ENCODE data around the gene KRT6C. TPM values are rescaled to one million over a fixed set of nuclear protein-coding genes. Genes with fewer than 3 reads are reported as not detected.
"Not testable (repeated sequence)": the region's sequence is repeated elsewhere in the genome, so short reads cannot be mapped to it uniquely, and the experiment has no call there.

The KRT6C gene
- total and polyA plus RNA-seq, 4 donors, result 0.08 to 0.10 TPM; not detected in 2

GRCh38 chr12:52454411-52455201 lies 19.0 kb downstream of the KRT6C start:
- H3K4me3 ChIP-seq, result no peak overlapping the region
- no peaks in the 10 kb centered on the region for H3K4me1 ChIP-seq (ENCODE audit: control insufficient read depth in 5 of 5, insufficient read depth in 5 of 5, low read length in 5 of 5)
- no peaks in the 10 kb centered on the region for H3K27me3 ChIP-seq (ENCODE audit: control insufficient read depth in 3 of 3, insufficient read depth in 3 of 3, low read length in 2 of 3)
- WGBS, 2 donors, result 65 to 74% methylated on average over 3 of the region's 3 CpGs
- no peaks in the 10 kb centered on the region for H3K36me3 ChIP-seq (ENCODE audit: control insufficient read depth in 4 of 4, insufficient read depth in 4 of 4, low read length in 4 of 4)
- no peak for DNase-seq
- ATAC-seq (ENCODE audit: insufficient read depth, low FRiP score), result no peak
- no peak overlapping the region for H3K27ac ChIP-seq (ENCODE audit: low read depth in 1 of 2, low read length in 1 of 2)
- no peaks in the 10 kb centered on the region for H3K9me3 ChIP-seq (ENCODE audit: control insufficient read depth in 4 of 4, insufficient read depth in 3 of 4, low read length in 3 of 4)
- TF ChIP-seq CTCF (IDR thresholded peaks at IDR 0.05; ENCODE audit: control extremely low read depth, extremely low read depth), result no peak
- H3K9ac ChIP-seq (ENCODE audit: insufficient read depth in 1 of 2, low read length in 2 of 2), result no peak overlapping the region

GRCh38 chr12:52452101-52452500 lies 21.5 kb downstream of the KRT6C start, which contains the start of gene KRT6B:
TSS of gene KRT6B (minus strand) at chr12:52452146. CDS start at chr12:52452078, 68 bp downstream.
- no peak within 1 kb of the TSS for H3K9ac ChIP-seq (ENCODE audit: insufficient read depth in 1 of 2, low read length in 2 of 2)
- no peaks in the 10 kb centered on the region for H3K36me3 ChIP-seq (ENCODE audit: control insufficient read depth in 4 of 4, insufficient read depth in 4 of 4, low read length in 4 of 4)
- H3K27me3 ChIP-seq (ENCODE audit: control insufficient read depth in 3 of 3, insufficient read depth in 3 of 3, low read length in 2 of 3), result no peaks in the 10 kb centered on the region
- H3K4me3 ChIP-seq, result no peak within 1 kb of the TSS
- 85 to 95% methylated on average over 6 of the region's 6 CpGs for WGBS, 2 donors
- H3K4me1 ChIP-seq (ENCODE audit: control insufficient read depth in 5 of 5, insufficient read depth in 5 of 5, low read length in 5 of 5), result no peaks in the 10 kb centered on the region
- ATAC-seq (ENCODE audit: insufficient read depth, low FRiP score) (no peak), DNase-seq (no peak)
- no peak within 1 kb of the TSS for H3K27ac ChIP-seq (ENCODE audit: low read depth in 1 of 2, low read length in 1 of 2)
- TF ChIP-seq CTCF (IDR thresholded peaks at IDR 0.05; ENCODE audit: control extremely low read depth, extremely low read depth), result no peak
- no peaks in the 10 kb centered on the region for H3K9me3 ChIP-seq (ENCODE audit: control insufficient read depth in 4 of 4, insufficient read depth in 3 of 4, low read length in 3 of 4)

GRCh38 chr12:52448228-52448627 lies 25.4 kb downstream of the KRT6C start:
- 42 to 53% methylated on average over 3 of the region's 3 CpGs for WGBS, 2 donors
- Histone ChIP-seq H3K9me3 (ENCODE audit: control insufficient read depth in 4 of 4, insufficient read depth in 3 of 4, low read length in 3 of 4) (no peaks in the 10 kb centered on the region), H3K27ac (ENCODE audit: low read depth in 1 of 2, low read length in 1 of 2) (no peak overlapping the region), H3K4me3 (no peak overlapping the region), H3K36me3 (ENCODE audit: control insufficient read depth in 4 of 4, insufficient read depth in 4 of 4, low read length in 4 of 4) (no peaks in the 10 kb centered on the region), H3K4me1 (ENCODE audit: control insufficient read depth in 5 of 5, insufficient read depth in 5 of 5, low read length in 5 of 5) (no peaks in the 10 kb centered on the region), H3K27me3 (ENCODE audit: control insufficient read depth in 3 of 3, insufficient read depth in 3 of 3, low read length in 2 of 3) (no peaks in the 10 kb centered on the region), H3K9ac (ENCODE audit: insufficient read depth in 1 of 2, low read length in 2 of 2) (no peak overlapping the region)
- ATAC-seq (ENCODE audit: insufficient read depth, low FRiP score) (no peak), DNase-seq (no peak)
- no peak for TF ChIP-seq CTCF (IDR thresholded peaks at IDR 0.05; ENCODE audit: control extremely low read depth, extremely low read depth)

GRCh38 chr12:52447196-52447595 lies 26.4 kb downstream of the KRT6C start:
- H3K9ac ChIP-seq (ENCODE audit: insufficient read depth in 1 of 2, low read length in 2 of 2); ATAC-seq (ENCODE audit: insufficient read depth, low FRiP score); H3K9me3 ChIP-seq (ENCODE audit: control insufficient read depth in 4 of 4, insufficient read depth in 3 of 4, low read length in 3 of 4); DNase-seq; H3K4me3 ChIP-seq; H3K27me3 ChIP-seq (ENCODE audit: control insufficient read depth in 3 of 3, insufficient read depth in 3 of 3, low read length in 2 of 3); H3K36me3 ChIP-seq (ENCODE audit: control insufficient read depth in 4 of 4, insufficient read depth in 4 of 4, low read length in 4 of 4); H3K27ac ChIP-seq (ENCODE audit: low read depth in 1 of 2, low read length in 1 of 2); H3K4me1 ChIP-seq (ENCODE audit: control insufficient read depth in 5 of 5, insufficient read depth in 5 of 5, low read length in 5 of 5): not testable (repeated sequence)
- WGBS, 2 donors, result 88 to 92% methylated on average over 10 to 11 of the region's 11 CpGs
